Spleen (tissue), 7 donors: ENCODE results near the gene STN1.

Experiments
- CTCF ChIP-seq, 11 experiments: fragments of 200-600 bp in 7 of 11; fragments of 450-650 bp in 4 of 11; sonication (generic) in 4 of 11; IDR thresholded peaks in 8 of 11; conservative IDR thresholded peaks in 3 of 11; 1 replicate in 7 of 11; 2 replicates in 4 of 11; pipeline versions ENCODE4 v1.4.0 to v1.8.0; 2016 to 2021; ENCODE audit warnings: antibody characterized with exemption in 11 of 11, inconsistent platforms in 4 of 11, mild to moderate bottlenecking in 1 of 11
- POLR2A ChIP-seq, 3 donors: fragments of 450-650 bp; IDR thresholded peaks; one replicate each; pipeline ENCODE4 v1.5.1; 2017; ENCODE audit warnings: antibody characterized with exemption in 3 of 3, mild to moderate bottlenecking in 1 of 3
- POLR2AphosphoS5 ChIP-seq, 3 donors: sonication (generic); formaldehyde crosslinking; IDR thresholded peaks; one replicate each; pipeline ENCODE4 v1.5.1; 2017; ENCODE audit warnings: antibody characterized with exemption in 3 of 3
- donor health status: DM: no; HTN: no; CAD: no; lungs with moderate emphysema.
- donor health status: DM: no; HTN: no; CAD: no.
- donor health status: DM: no; HTN: no; CAD: no.

DNA sequence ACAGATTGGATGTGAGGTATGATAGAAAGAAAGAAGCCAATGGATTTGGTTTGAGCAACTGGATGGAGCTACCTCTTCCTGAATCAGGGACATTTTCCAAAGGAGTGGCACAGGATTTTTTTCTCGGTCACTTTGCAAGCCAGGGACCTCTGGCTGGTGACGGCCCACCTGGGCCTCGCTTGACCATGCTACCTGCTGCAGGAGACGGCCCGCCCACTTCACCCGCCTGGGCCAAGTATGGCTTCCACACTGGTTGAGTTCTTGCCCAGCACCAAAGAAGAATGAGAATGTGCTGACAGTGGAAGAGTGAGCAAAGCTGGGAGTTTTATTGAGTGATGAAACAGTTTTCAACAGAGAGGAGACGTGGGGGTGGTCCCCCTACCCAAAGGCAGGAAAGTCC is 38.2 kb downstream of the STN1 start:
- TF ChIP-seq CTCF (IDR thresholded peaks at IDR 0.05 in 8 of 11, conservative IDR thresholded peaks at IDR 0.05 in 3 of 11) (no peak), POLR2AphosphoS5 (IDR thresholded peaks at IDR 0.05) (no peak), POLR2A (IDR thresholded peaks at IDR 0.05) (no peak)
